Measurements from ENCODE around the gene RPLP2.

- TF ChIP-seq GABPA (IDR thresholded peaks at IDR 0.05; ENCODE audit: low read depth) (no peak), CTCF (IDR thresholded peaks at IDR 0.05; ENCODE audit: insufficient read depth, low read length) (no peak), REST (IDR thresholded peaks at IDR 0.05; ENCODE audit: insufficient replicate concordance, low read depth) (no peak), POLR2AphosphoS5 (IDR thresholded peaks at IDR 0.05; ENCODE audit: low read depth) (no peak), SPI1 (IDR thresholded peaks at IDR 0.05; ENCODE audit: borderline replicate concordance, low read depth) (no peak)
Measured at GRCh38 chr11:855330-855674, 45.5 kb downstream of the RPLP2 start.

All from HL-60 (cell line).